AG20443 (cell line): ENCODE results near the gene OR51D1.

ENCODE experiments used
- DNase-seq: peaks from one replicate; pipeline ENCODE4 v3.0.0; 2012; ENCODE audit warnings: low spot score, mixed read lengths

Gene OR51D1

GRCh38 chr11:4645974-4646373, 8.7 kb downstream of the OR51D1 start:
- DNase-seq: no peak

- no peak for DNase-seq
Observed at GRCh38 chr11:4647766-4648165, 10.5 kb downstream of the OR51D1 start.

- DNase-seq: no peak
Observed at GRCh38 chr11:4654635-4655369, 17.5 kb downstream of the OR51D1 start.

GRCh38 chr11:4658629-4659445, 21.6 kb downstream of the OR51D1 start:
- no peak for DNase-seq

GRCh38 chr11:4662876-4663275, 25.6 kb downstream of the OR51D1 start:
- no peak for DNase-seq

GRCh38 chr11:4664183-4664582, 26.9 kb downstream of the OR51D1 start:
- DNase-seq: no peak

GRCh38 chr11:4664786-4665185, 27.5 kb downstream of the OR51D1 start:
- DNase-seq: no peak

GRCh38 chr11:4665424-4665823, 28.1 kb downstream of the OR51D1 start:
- DNase-seq: no peak

- no peak for DNase-seq
Observed at GRCh38 chr11:4671741-4672140, 34.5 kb downstream of the OR51D1 start.

- DNase-seq: no peak
Observed at GRCh38 chr11:4672470-4672869, 35.2 kb downstream of the OR51D1 start.

GRCh38 chr11:4673781-4674180, 36.5 kb downstream of the OR51D1 start:
- no peak for DNase-seq

GRCh38 chr11:4677948-4678347, 40.7 kb downstream of the OR51D1 start:
- DNase-seq: no peak

GRCh38 chr11:4680341-4680740, 43.1 kb downstream of the OR51D1 start:
- no peak for DNase-seq

- no peak for DNase-seq
Observed at GRCh38 chr11:4682623-4683419, 45.5 kb downstream of the OR51D1 start.

- no peak for DNase-seq
Observed at GRCh38 chr11:4684631-4685285, 47.5 kb downstream of the OR51D1 start.
